Dermis lymphatic vessel endothelial cell (primary cell): ENCODE measurements around the gene HCK. TPM values are rescaled to one million over a fixed set of nuclear protein-coding genes. Genes with fewer than 3 reads are reported as not detected.

ENCODE experiments used
- total RNA-seq: library from RNA; depleted of rRNA; stranded (reverse); fragments of >200 nt; gene quantifications from 2 replicates; pipeline ENCODE4 v1.2.1, GENCODE V29; 2014

Gene HCK
- total RNA-seq, result under 0.01 TPM in 1 of 2 replicates, not detected in the other

GRCh38 chr20:32052090-32052777, at the start of gene HCK:
Gene HCK, plus strand, starts transcription at chr20:32052242.

GRCh38 chr20:32010101-32010500, 41.9 kb upstream of the HCK start, which contains the start of gene CCM2L:
Gene CCM2L, plus strand, starts transcription at chr20:32010438. Its CDS starts 17 bp downstream, at chr20:32010455.

GRCh38 chr20:32109392-32110172, 57.5 kb downstream of the HCK start, which contains the start of gene TM9SF4:
Gene TM9SF4, plus strand, starts transcription at chr20:32109714. Its CDS starts 27 bp downstream, at chr20:32109741.

Other genes with a start within 250 kb of the HCK start
- gene MYLK2, start 232.9 kb upstream of the HCK start, total RNA-seq, result 9.8 and 19.2 TPM in 2 replicates
- gene FOXS1, start 206.6 kb upstream of the HCK start, total RNA-seq, result 0.22 and 0.43 TPM in 2 replicates
- gene DUSP15, start 181.7 kb upstream of the HCK start, total RNA-seq, result 0.76 and 1.3 TPM in 2 replicates
- 0.22 and 0.26 TPM in 2 replicates for gene TTLL9, start 181.6 kb upstream of the HCK start, total RNA-seq
- gene PDRG1, start 100.2 kb upstream of the HCK start, total RNA-seq, result 5.2 TPM in 2 replicates
- under 0.01 TPM in 1 of 2 replicates, not detected in the other for gene XKR7, start 84.1 kb upstream of the HCK start, total RNA-seq
- 19.3 and 23.8 TPM in 2 replicates for gene CCM2L, start 41.8 kb upstream of the HCK start, total RNA-seq
- 22.2 and 24.9 TPM in 2 replicates for gene TM9SF4, start 57.5 kb downstream of the HCK start, total RNA-seq
- gene PLAGL2, start 155.5 kb downstream of the HCK start, total RNA-seq, result 2.2 and 2.4 TPM in 2 replicates
- gene POFUT1, start 155.6 kb downstream of the HCK start, total RNA-seq, result 33.6 and 34.9 TPM in 2 replicates
- gene KIF3B, start 225.4 kb downstream of the HCK start, total RNA-seq, result 26.1 and 37.0 TPM in 2 replicates